Neuron (in vitro differentiated cells): ENCODE measurements around the gene PTPRQ.
A peak's percentile ranks its signal among the peaks of the same experiment; 100 is the strongest.

ENCODE experiments used
- H2AFZ ChIP-seq: one replicate; pipeline ENCODE4 v1.6.1; 2013; ENCODE audit warnings: low read depth, mild to moderate bottlenecking, inconsistent platforms, low read length, moderate library complexity
- H3K27me3 ChIP-seq: one replicate; pipeline ENCODE4 v1.6.1; 2013; ENCODE audit warnings: low read length; ENCODE audit not compliant: insufficient read depth
- H3K36me3 ChIP-seq: one replicate; pipeline ENCODE4 v1.6.1; 2013; ENCODE audit warnings: low read length; ENCODE audit not compliant: insufficient read depth
- H3K4me1 ChIP-seq: one replicate; pipeline ENCODE4 v1.6.1; 2013; ENCODE audit warnings: low read length; ENCODE audit not compliant: insufficient read depth
- H3K4me3 ChIP-seq: 2 replicates; pipeline ENCODE4 v1.5.1; 2013; ENCODE audit warnings: mild to moderate bottlenecking, low read length, moderate library complexity
- H3K9me3 ChIP-seq: one replicate; pipeline ENCODE4 v1.6.1; 2013; ENCODE audit warnings: low read length

The PTPRQ gene

GRCh38 chr12:80443974-80444666 is at the start of gene PTPRQ:
Gene PTPRQ, plus strand, starts transcription at chr12:80444235. Its CDS starts 111 bp downstream, at chr12:80444346.
- Histone ChIP-seq H3K4me1 (peaks cover 12% of the 10 kb centered on the region), H3K36me3 (no peaks in the 10 kb centered on the region), H3K9me3 (no peaks in the 10 kb centered on the region), H3K27me3 (no peaks in the 10 kb centered on the region), H3K4me3 (no peak within 1 kb of the TSS), H2AFZ (peak within 1 kb of the TSS; percentile 13)

GRCh38 chr12:80400571-80400991 is 43.5 kb upstream of the PTPRQ start:
- Histone ChIP-seq H2AFZ (no peak overlapping the region), H3K4me3 (no peak overlapping the region), H3K4me1 (no peaks in the 10 kb centered on the region), H3K36me3 (no peaks in the 10 kb centered on the region), H3K9me3 (no peaks in the 10 kb centered on the region), H3K27me3 (no peaks in the 10 kb centered on the region)

GRCh38 chr12:80401191-80401590 is 42.8 kb upstream of the PTPRQ start:
- Histone ChIP-seq H3K36me3 (no peaks in the 10 kb centered on the region), H3K4me1 (no peaks in the 10 kb centered on the region), H3K27me3 (no peaks in the 10 kb centered on the region), H3K4me3 (no peak overlapping the region), H2AFZ (no peak overlapping the region), H3K9me3 (no peaks in the 10 kb centered on the region)

GRCh38 chr12:80404629-80405028 is 39.4 kb upstream of the PTPRQ start:
- no peaks in the 10 kb centered on the region for H3K27me3 ChIP-seq
- H3K4me1 ChIP-seq, result no peaks in the 10 kb centered on the region
- H2AFZ ChIP-seq, result no peak overlapping the region
- H3K4me3 ChIP-seq, result no peak overlapping the region
- H3K36me3 ChIP-seq, result no peaks in the 10 kb centered on the region
- H3K9me3 ChIP-seq, result no peaks in the 10 kb centered on the region

GRCh38 chr12:80406253-80406652 is 37.8 kb upstream of the PTPRQ start:
- Histone ChIP-seq H3K4me1 (no peaks in the 10 kb centered on the region), H3K27me3 (no peaks in the 10 kb centered on the region), H3K9me3 (no peaks in the 10 kb centered on the region), H3K36me3 (no peaks in the 10 kb centered on the region), H2AFZ (no peak overlapping the region), H3K4me3 (no peak overlapping the region)

- H3K36me3 ChIP-seq, result no peaks in the 10 kb centered on the region
- no peaks in the 10 kb centered on the region for H3K4me1 ChIP-seq
- no peaks in the 10 kb centered on the region for H3K9me3 ChIP-seq
- no peak overlapping the region for H3K4me3 ChIP-seq
- no peak overlapping the region for H2AFZ ChIP-seq
- H3K27me3 ChIP-seq, result no peaks in the 10 kb centered on the region
Measured at GRCh38 chr12:80411787-80412186, 32.2 kb upstream of the PTPRQ start.

- Histone ChIP-seq H3K4me3 (no peak overlapping the region), H3K36me3 (no peaks in the 10 kb centered on the region), H3K9me3 (no peaks in the 10 kb centered on the region), H3K27me3 (no peaks in the 10 kb centered on the region), H2AFZ (no peak overlapping the region), H3K4me1 (no peaks in the 10 kb centered on the region)
Measured at GRCh38 chr12:80412343-80412953, 31.6 kb upstream of the PTPRQ start.

GRCh38 chr12:80413462-80413861 is 30.6 kb upstream of the PTPRQ start:
- no peak overlapping the region for H3K4me3 ChIP-seq
- H2AFZ ChIP-seq, result no peak overlapping the region
- no peaks in the 10 kb centered on the region for H3K36me3 ChIP-seq
- H3K9me3 ChIP-seq, result no peaks in the 10 kb centered on the region
- H3K27me3 ChIP-seq, result no peaks in the 10 kb centered on the region
- no peaks in the 10 kb centered on the region for H3K4me1 ChIP-seq

- no peaks in the 10 kb centered on the region for H3K9me3 ChIP-seq
Measured at GRCh38 chr12:80415466-80415865, 28.6 kb upstream of the PTPRQ start.

GRCh38 chr12:80419644-80420043 is 24.4 kb upstream of the PTPRQ start:
- Histone ChIP-seq H3K4me3 (no peak overlapping the region), H2AFZ (no peak overlapping the region), H3K9me3 (no peaks in the 10 kb centered on the region), H3K4me1 (no peaks in the 10 kb centered on the region), H3K36me3 (no peaks in the 10 kb centered on the region), H3K27me3 (no peaks in the 10 kb centered on the region)

More at GRCh38 chr12:80415466-80415865, 28.6 kb upstream of the PTPRQ start:
- H3K36me3 ChIP-seq, result no peaks in the 10 kb centered on the region
- H3K4me1 ChIP-seq, result no peaks in the 10 kb centered on the region
- H2AFZ ChIP-seq, result no peak overlapping the region
- H3K4me3 ChIP-seq, result no peak overlapping the region
- H3K27me3 ChIP-seq, result no peaks in the 10 kb centered on the region

- Histone ChIP-seq H3K9me3 (no peaks in the 10 kb centered on the region), H2AFZ (no peak overlapping the region), H3K36me3 (no peaks in the 10 kb centered on the region), H3K27me3 (no peaks in the 10 kb centered on the region), H3K4me1 (no peaks in the 10 kb centered on the region), H3K4me3 (no peak overlapping the region)
Measured at GRCh38 chr12:80420075-80420474, 24.0 kb upstream of the PTPRQ start.

GRCh38 chr12:80422550-80422949 is 21.5 kb upstream of the PTPRQ start:
- Histone ChIP-seq H3K36me3 (no peaks in the 10 kb centered on the region), H2AFZ (no peak overlapping the region), H3K27me3 (no peaks in the 10 kb centered on the region), H3K9me3 (no peaks in the 10 kb centered on the region), H3K4me1 (no peaks in the 10 kb centered on the region), H3K4me3 (no peak overlapping the region)

- no peaks in the 10 kb centered on the region for H3K4me1 ChIP-seq
- no peaks in the 10 kb centered on the region for H3K9me3 ChIP-seq
- H3K36me3 ChIP-seq, result no peaks in the 10 kb centered on the region
Measured at GRCh38 chr12:80432061-80432460, 12.0 kb upstream of the PTPRQ start.

GRCh38 chr12:80441921-80442320 is 2.1 kb upstream of the PTPRQ start:
- Histone ChIP-seq H3K4me1 (peaks cover 12% of the 10 kb centered on the region), H3K9me3 (peaks cover 2% of the 10 kb centered on the region), H2AFZ (no peak overlapping the region), H3K27me3 (no peaks in the 10 kb centered on the region), H3K4me3 (no peak overlapping the region), H3K36me3 (no peaks in the 10 kb centered on the region)

More at GRCh38 chr12:80432061-80432460, 12.0 kb upstream of the PTPRQ start:
- no peak overlapping the region for H3K4me3 ChIP-seq
- no peaks in the 10 kb centered on the region for H3K27me3 ChIP-seq
- no peak overlapping the region for H2AFZ ChIP-seq
